Fibroblast of mammary gland (primary cell): ENCODE data around the gene SLC24A3.
A peak's percentile ranks its signal among the peaks of the same experiment; 100 is the strongest.

Source experiments
- DNase-seq: peaks from one replicate; pipeline ENCODE4 v3.0.0-alpha.2; 2010; ENCODE audit warnings: low read depth
- H3K4me3 ChIP-seq: 2 replicates; pipeline ENCODE4 v1.5.1; 2011; ENCODE audit warnings: low read depth, mild to moderate bottlenecking, low read length, moderate library complexity; ENCODE audit not compliant: control insufficient read depth
- TF ChIP-seq, protein P1 (sequence below): conservative IDR thresholded peaks from 2 replicates; pipeline ENCODE4 v1.5.1; 2011; ENCODE audit warnings: low read depth, low read length, inconsistent platforms; ENCODE audit not compliant: control insufficient read depth, insufficient read depth

Gene SLC24A3

DNA sequence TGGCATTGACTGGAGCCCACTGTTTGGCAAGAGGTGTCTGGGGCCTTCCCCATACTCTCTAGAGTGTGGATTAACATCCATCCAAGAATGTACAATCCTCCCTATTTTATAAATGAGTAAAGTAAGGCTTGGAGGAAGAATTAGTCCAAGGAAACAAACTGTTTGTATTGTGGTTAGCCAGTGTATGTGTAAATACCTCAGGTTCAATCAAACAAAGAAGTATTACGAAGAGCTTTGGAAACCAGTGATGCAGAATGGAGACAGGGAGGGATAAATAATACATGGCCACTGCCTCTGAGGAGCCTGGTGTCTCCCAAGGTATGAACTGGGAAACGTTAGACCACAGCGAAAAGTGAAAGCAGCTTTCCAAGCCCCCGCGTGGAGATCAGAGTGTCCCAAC lies 319.0 kb downstream of the SLC24A3 start:
- H3K4me3 ChIP-seq, result no peak overlapping the region
- TF ChIP-seq, protein P1, sequence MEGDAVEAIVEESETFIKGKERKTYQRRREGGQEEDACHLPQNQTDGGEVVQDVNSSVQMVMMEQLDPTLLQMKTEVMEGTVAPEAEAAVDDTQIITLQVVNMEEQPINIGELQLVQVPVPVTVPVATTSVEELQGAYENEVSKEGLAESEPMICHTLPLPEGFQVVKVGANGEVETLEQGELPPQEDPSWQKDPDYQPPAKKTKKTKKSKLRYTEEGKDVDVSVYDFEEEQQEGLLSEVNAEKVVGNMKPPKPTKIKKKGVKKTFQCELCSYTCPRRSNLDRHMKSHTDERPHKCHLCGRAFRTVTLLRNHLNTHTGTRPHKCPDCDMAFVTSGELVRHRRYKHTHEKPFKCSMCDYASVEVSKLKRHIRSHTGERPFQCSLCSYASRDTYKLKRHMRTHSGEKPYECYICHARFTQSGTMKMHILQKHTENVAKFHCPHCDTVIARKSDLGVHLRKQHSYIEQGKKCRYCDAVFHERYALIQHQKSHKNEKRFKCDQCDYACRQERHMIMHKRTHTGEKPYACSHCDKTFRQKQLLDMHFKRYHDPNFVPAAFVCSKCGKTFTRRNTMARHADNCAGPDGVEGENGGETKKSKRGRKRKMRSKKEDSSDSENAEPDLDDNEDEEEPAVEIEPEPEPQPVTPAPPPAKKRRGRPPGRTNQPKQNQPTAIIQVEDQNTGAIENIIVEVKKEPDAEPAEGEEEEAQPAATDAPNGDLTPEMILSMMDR, result no peak
- DNase-seq, result no peak

GRCh38 chr20:19538556-19538955 lies 326.1 kb downstream of the SLC24A3 start:
- DNase-seq, result no peak

DNA sequence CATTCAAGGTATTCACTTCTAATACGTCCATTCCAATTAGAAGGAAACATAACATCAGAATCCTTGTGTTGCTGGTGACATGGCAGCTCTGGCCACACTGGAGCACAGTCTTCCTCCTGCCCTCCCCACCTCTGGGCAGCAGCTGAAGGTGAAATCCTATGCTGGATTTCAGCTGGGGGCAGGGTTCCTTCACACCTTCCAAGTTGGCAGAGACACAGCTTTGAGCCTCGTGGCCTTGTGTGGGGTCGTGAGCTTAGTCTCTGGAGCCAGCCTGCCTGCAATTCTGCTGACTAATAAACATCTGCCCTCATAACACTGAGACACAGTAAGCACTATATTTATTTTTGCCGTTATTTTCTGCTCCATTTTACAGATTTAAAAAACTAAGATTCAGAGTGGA lies 326.7 kb downstream of the SLC24A3 start:
- DNase-seq, result no peak
- TF ChIP-seq, protein P1, result no peak

More at GRCh38 chr20:19538556-19538955, 326.1 kb downstream of the SLC24A3 start:
- TF ChIP-seq, protein P1, result no peak
- no peak overlapping the region for H3K4me3 ChIP-seq

GRCh38 chr20:19540392-19540791 lies 327.9 kb downstream of the SLC24A3 start:
- peak; percentile 7 for DNase-seq
- TF ChIP-seq, protein P1, result no peak
- no peak overlapping the region for H3K4me3 ChIP-seq

More for the DNA sequence above, 326.7 kb downstream of the SLC24A3 start:
- H3K4me3 ChIP-seq, result no peak overlapping the region

- DNase-seq, result no peak
- TF ChIP-seq, protein P1, result no peak
- H3K4me3 ChIP-seq, result no peak overlapping the region
Observed at GRCh38 chr20:19543101-19543500, 330.7 kb downstream of the SLC24A3 start.

- TF ChIP-seq, protein P1, result no peak
- no peak for DNase-seq
Observed at GRCh38 chr20:19544684-19545083, 332.2 kb downstream of the SLC24A3 start.

GRCh38 chr20:19546648-19547047 lies 334.2 kb downstream of the SLC24A3 start:
- TF ChIP-seq, protein P1, result no peak
- no peak overlapping the region for H3K4me3 ChIP-seq

More at GRCh38 chr20:19544684-19545083, 332.2 kb downstream of the SLC24A3 start:
- no peak overlapping the region for H3K4me3 ChIP-seq

More at GRCh38 chr20:19546648-19547047, 334.2 kb downstream of the SLC24A3 start:
- no peak for DNase-seq
